Measurements from ENCODE around the gene PACRG.

The PACRG gene

GRCh38 chr6:163066200-163066599 lies 338.4 kb downstream of the PACRG start:
- no peak overlapping the region for H3K4me3 ChIP-seq (ENCODE audit: insufficient read depth, low read length, poor library complexity, severe bottlenecking)
- H3K27ac ChIP-seq (ENCODE audit: low read depth, low read length), result no peak overlapping the region
- H3K4me2 ChIP-seq (ENCODE audit: low read depth, low read length, poor library complexity, severe bottlenecking), result no peak overlapping the region
- no peak for TF ChIP-seq CTCF (IDR thresholded peaks at IDR 0.05; ENCODE audit: insufficient read depth, low read length, poor library complexity, severe bottlenecking)
- TF ChIP-seq EZH2phosphoT487 (conservative IDR thresholded peaks at IDR 0.05; ENCODE audit: low read length), result no peak
- no peak overlapping the region for H2AFZ ChIP-seq (ENCODE audit: low read depth, low read length, severe bottlenecking)
- H3K27me3 ChIP-seq (ENCODE audit: low read length), result no peaks in the 10 kb centered on the region
- H3K9me2 ChIP-seq (replicated peaks; ENCODE audit: insufficient read depth, low read length), result no peaks in the 10 kb centered on the region
- H3K36me3 ChIP-seq (ENCODE audit: low read length), result no peaks in the 10 kb centered on the region
- no peaks in the 10 kb centered on the region for H3K9me3 ChIP-seq (ENCODE audit: insufficient read depth, low read length)
- no peaks in the 10 kb centered on the region for H3F3A ChIP-seq (ENCODE audit: insufficient read depth)
- no peaks in the 10 kb centered on the region for H4K20me1 ChIP-seq (ENCODE audit: low read depth, low read length)
- H3K9ac ChIP-seq (ENCODE audit: low read length), result no peak overlapping the region
- H3K79me2 ChIP-seq (ENCODE audit: insufficient read depth, low read length), result no peaks in the 10 kb centered on the region

- Histone ChIP-seq H3K4me2 (ENCODE audit: low read depth, low read length, poor library complexity, severe bottlenecking) (no peak overlapping the region), H3K9me3 (ENCODE audit: insufficient read depth, low read length) (no peaks in the 10 kb centered on the region), H3K27ac (ENCODE audit: low read depth, low read length) (no peak overlapping the region), H2AFZ (ENCODE audit: low read depth, low read length, severe bottlenecking) (no peak overlapping the region), H3K9ac (ENCODE audit: low read length) (no peak overlapping the region), H3K27me3 (ENCODE audit: low read length) (no peaks in the 10 kb centered on the region), H3K36me3 (ENCODE audit: low read length) (no peaks in the 10 kb centered on the region), H3F3A (ENCODE audit: insufficient read depth) (no peaks in the 10 kb centered on the region), H4K20me1 (ENCODE audit: low read depth, low read length) (no peaks in the 10 kb centered on the region), H3K4me3 (ENCODE audit: insufficient read depth, low read length, poor library complexity, severe bottlenecking) (no peak overlapping the region), H3K79me2 (ENCODE audit: insufficient read depth, low read length) (no peaks in the 10 kb centered on the region), H3K9me2 (replicated peaks; ENCODE audit: insufficient read depth, low read length) (no peaks in the 10 kb centered on the region)
- no peak for TF ChIP-seq CTCF (IDR thresholded peaks at IDR 0.05; ENCODE audit: insufficient read depth, low read length, poor library complexity, severe bottlenecking)
- TF ChIP-seq EZH2phosphoT487 (conservative IDR thresholded peaks at IDR 0.05; ENCODE audit: low read length), result no peak
These were observed 349.4 kb downstream of the PACRG start for GRCh38 chr6:163077134-163077533.

- H3K27ac ChIP-seq (ENCODE audit: low read depth, low read length), result no peak overlapping the region
- no peak for TF ChIP-seq CTCF (IDR thresholded peaks at IDR 0.05; ENCODE audit: insufficient read depth, low read length, poor library complexity, severe bottlenecking)
- no peaks in the 10 kb centered on the region for H3F3A ChIP-seq (ENCODE audit: insufficient read depth)
- no peaks in the 10 kb centered on the region for H3K9me3 ChIP-seq (ENCODE audit: insufficient read depth, low read length)
- H3K36me3 ChIP-seq (ENCODE audit: low read length), result no peaks in the 10 kb centered on the region
- no peak overlapping the region for H3K4me3 ChIP-seq (ENCODE audit: insufficient read depth, low read length, poor library complexity, severe bottlenecking)
- no peaks in the 10 kb centered on the region for H3K9me2 ChIP-seq (replicated peaks; ENCODE audit: insufficient read depth, low read length)
- no peak overlapping the region for H3K4me2 ChIP-seq (ENCODE audit: low read depth, low read length, poor library complexity, severe bottlenecking)
- no peak overlapping the region for H3K9ac ChIP-seq (ENCODE audit: low read length)
- H4K20me1 ChIP-seq (ENCODE audit: low read depth, low read length), result no peaks in the 10 kb centered on the region
- no peaks in the 10 kb centered on the region for H3K79me2 ChIP-seq (ENCODE audit: insufficient read depth, low read length)
- no peak overlapping the region for H2AFZ ChIP-seq (ENCODE audit: low read depth, low read length, severe bottlenecking)
- no peaks in the 10 kb centered on the region for H3K27me3 ChIP-seq (ENCODE audit: low read length)
These were observed 350.9 kb downstream of the PACRG start for GRCh38 chr6:163078712-163079111.

GRCh38 chr6:163080228-163080627 lies 352.5 kb downstream of the PACRG start:
- Histone ChIP-seq H3K9ac (ENCODE audit: low read length) (no peak overlapping the region), H3K4me2 (ENCODE audit: low read depth, low read length, poor library complexity, severe bottlenecking) (no peak overlapping the region), H3K27ac (ENCODE audit: low read depth, low read length) (no peak overlapping the region), H3F3A (ENCODE audit: insufficient read depth) (no peaks in the 10 kb centered on the region), H3K79me2 (ENCODE audit: insufficient read depth, low read length) (no peaks in the 10 kb centered on the region), H3K9me3 (ENCODE audit: insufficient read depth, low read length) (no peaks in the 10 kb centered on the region), H4K20me1 (ENCODE audit: low read depth, low read length) (no peaks in the 10 kb centered on the region), H3K36me3 (ENCODE audit: low read length) (no peaks in the 10 kb centered on the region), H2AFZ (ENCODE audit: low read depth, low read length, severe bottlenecking) (no peak overlapping the region), H3K27me3 (ENCODE audit: low read length) (no peaks in the 10 kb centered on the region), H3K4me3 (ENCODE audit: insufficient read depth, low read length, poor library complexity, severe bottlenecking) (no peak overlapping the region), H3K9me2 (replicated peaks; ENCODE audit: insufficient read depth, low read length) (no peaks in the 10 kb centered on the region)
- TF ChIP-seq CTCF (IDR thresholded peaks at IDR 0.05; ENCODE audit: insufficient read depth, low read length, poor library complexity, severe bottlenecking), result no peak
- TF ChIP-seq EZH2phosphoT487 (conservative IDR thresholded peaks at IDR 0.05; ENCODE audit: low read length), result no peak
